Transverse colon (tissue), 3 donors: Measurements from ENCODE around the gene ST6GAL2.

Experiments used
- EP300 ChIP-seq: sonication (generic); formaldehyde crosslinking; IDR thresholded peaks from one replicate; pipeline ENCODE4 v1.6.1; 2017; ENCODE audit warnings: antibody characterized with exemption, low read depth
- POLR2A ChIP-seq: fragments of 450-650 bp; IDR thresholded peaks from one replicate; pipeline ENCODE4 v1.6.1; 2016; ENCODE audit warnings: antibody characterized with exemption, mild to moderate bottlenecking, moderate library complexity
- TF ChIP-seq, protein P1 (sequence below), 5 experiments: fragments of 200-600 bp in 3 of 5; fragments of 450-650 bp in 2 of 5; sonication (generic) in 3 of 5; IDR thresholded peaks; 1 replicate in 2 of 5; 2 replicates in 3 of 5; pipeline ENCODE4 v1.5.1; 2016 to 2017; ENCODE audit warnings: antibody characterized with exemption in 5 of 5, inconsistent platforms in 3 of 5, mild to moderate bottlenecking in 2 of 5, moderate library complexity in 1 of 5

DNA sequence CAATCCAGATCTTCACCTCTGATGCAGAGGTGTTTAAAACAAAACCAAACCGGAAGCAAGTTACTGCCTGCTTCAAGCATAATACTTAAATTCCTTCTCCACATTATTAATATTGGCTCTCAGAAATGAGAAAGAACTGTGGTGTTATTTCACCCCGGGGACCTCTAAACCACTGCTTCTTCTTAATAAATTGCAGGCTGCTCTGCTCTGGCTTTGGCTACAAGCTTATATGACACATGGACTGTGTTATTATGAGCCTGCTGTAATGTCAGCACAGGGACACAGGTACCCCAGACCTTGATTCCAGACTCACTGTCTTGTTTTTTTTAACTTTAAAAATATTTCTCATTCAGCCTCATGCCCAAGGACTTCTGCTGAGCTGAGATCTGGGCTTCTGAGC is 45.1 kb downstream of the ST6GAL2 start:
- TF ChIP-seq, protein P1, sequence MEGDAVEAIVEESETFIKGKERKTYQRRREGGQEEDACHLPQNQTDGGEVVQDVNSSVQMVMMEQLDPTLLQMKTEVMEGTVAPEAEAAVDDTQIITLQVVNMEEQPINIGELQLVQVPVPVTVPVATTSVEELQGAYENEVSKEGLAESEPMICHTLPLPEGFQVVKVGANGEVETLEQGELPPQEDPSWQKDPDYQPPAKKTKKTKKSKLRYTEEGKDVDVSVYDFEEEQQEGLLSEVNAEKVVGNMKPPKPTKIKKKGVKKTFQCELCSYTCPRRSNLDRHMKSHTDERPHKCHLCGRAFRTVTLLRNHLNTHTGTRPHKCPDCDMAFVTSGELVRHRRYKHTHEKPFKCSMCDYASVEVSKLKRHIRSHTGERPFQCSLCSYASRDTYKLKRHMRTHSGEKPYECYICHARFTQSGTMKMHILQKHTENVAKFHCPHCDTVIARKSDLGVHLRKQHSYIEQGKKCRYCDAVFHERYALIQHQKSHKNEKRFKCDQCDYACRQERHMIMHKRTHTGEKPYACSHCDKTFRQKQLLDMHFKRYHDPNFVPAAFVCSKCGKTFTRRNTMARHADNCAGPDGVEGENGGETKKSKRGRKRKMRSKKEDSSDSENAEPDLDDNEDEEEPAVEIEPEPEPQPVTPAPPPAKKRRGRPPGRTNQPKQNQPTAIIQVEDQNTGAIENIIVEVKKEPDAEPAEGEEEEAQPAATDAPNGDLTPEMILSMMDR (IDR thresholded peaks at IDR 0.05), result no peak
- TF ChIP-seq EP300 (no peak), POLR2A (no peak)
